ENCODE data around the gene TAX1BP3. TPM values are rescaled to one million over a fixed set of nuclear protein-coding genes. Genes with fewer than 3 reads are reported as not detected.

The TAX1BP3 gene
- total and polyA plus RNA-seq, 9 of the 15 experiments (the other 6 are each of a cell fraction or from before 2014, with no cell fraction given) = 0.99 to 14.5 (median 6.2) TPM

DNA sequence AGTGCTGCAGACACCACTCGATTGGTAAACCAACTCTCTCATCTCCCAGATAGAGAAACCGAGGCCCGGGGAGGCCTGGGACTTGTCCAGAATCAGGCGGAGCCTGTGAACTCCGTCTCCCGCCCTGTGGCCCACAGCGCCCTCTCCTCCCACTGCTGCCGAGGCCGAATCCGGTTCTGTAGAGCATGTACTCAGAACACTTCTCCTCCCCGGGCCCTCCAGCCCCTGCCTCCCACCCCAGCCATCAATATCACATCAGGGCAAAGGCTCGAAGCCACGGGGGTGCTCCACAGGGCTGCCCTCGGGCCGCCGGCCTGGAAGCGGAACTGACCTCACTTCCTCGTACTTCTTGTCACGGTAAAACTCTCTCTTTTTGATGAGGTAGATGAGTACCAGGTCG lies 13.2 kb upstream of the TAX1BP3 start:
- Histone ChIP-seq H3K4me3 (no peak overlapping the region), H3K27ac (ENCODE audit: extremely low read depth, low read depth, low read length) (no peak overlapping the region), H3K27me3 (ENCODE audit: control insufficient read depth in 2 of 2, insufficient read depth in 2 of 2, low read length in 2 of 2) (peaks cover 0 to 17% of the 10 kb centered on the region in 2 experiments; a peak in 2 of 5 replicates), H3K4me1 (replicated peaks in 1 of 2; ENCODE audit: control insufficient read depth in 2 of 2, insufficient read depth in 2 of 2, low read length in 2 of 2) (peaks cover 0 to 23% of the 10 kb centered on the region in 2 experiments; a peak in 2 of 5 replicates), H3K9me3 (replicated peaks; ENCODE audit: control insufficient read depth, insufficient read depth, low read depth, low read length) (no peaks in the 10 kb centered on the region), H3K9ac (ENCODE audit: insufficient read depth in 1 of 2, low read depth in 2 of 2, low read length in 2 of 2) (no peak overlapping the region), H3K4me2 (ENCODE audit: insufficient read depth, low read length) (no peak overlapping the region), H2AFZ (ENCODE audit: low read depth, low read length) (no peak overlapping the region), H3K36me3 (ENCODE audit: control insufficient read depth, insufficient read depth, low read length) (no peaks in the 10 kb centered on the region), H3K79me2 (ENCODE audit: control insufficient read depth, insufficient read depth, low read length) (no peaks in the 10 kb centered on the region), H3K9me1 (ENCODE audit: control insufficient read depth, insufficient read depth, low read length) (no peaks in the 10 kb centered on the region), H4K20me1 (replicated peaks; ENCODE audit: control insufficient read depth, insufficient read depth, low read length) (no peaks in the 10 kb centered on the region)
- WGBS (ENCODE audit: insufficient coverage, low coverage, missing lambda C conversion rate) = 19% methylated on average over 15 of the region's 20 CpGs
- intact Hi-C loops (cut with micrococcal nuclease) = loop anchor here (10.0 kb wide), 1 partner anchor 637 kb away; no protein-coding TSS in a partner anchor
- BruUV-seq (replicated peaks) = no TSS peak
- ATAC-seq = no peak
- TF ChIP-seq ZNF232 (CRISPR knock-in tag; IDR thresholded peaks at IDR 0.05) (no peak), SOX6 (IDR thresholded peaks at IDR 0.05) (no peak), MAFG (tag; conservative IDR thresholded peaks at IDR 0.05) (no peak), KDM4B (IDR thresholded peaks at IDR 0.05; ENCODE audit: borderline replicate concordance in 2 of 2, low read depth in 1 of 2) (no peak), NFATC3 (IDR thresholded peaks at IDR 0.05) (no peak), SP2 (IDR thresholded peaks at IDR 0.05; ENCODE audit: extremely low read depth, low read depth, low read length, poor library complexity, severe bottlenecking) (no peak), SMAD2 (IDR thresholded peaks at IDR 0.05; ENCODE audit: low read depth, low read length) (no peak)
- TF ChIP-seq, protein P1, sequence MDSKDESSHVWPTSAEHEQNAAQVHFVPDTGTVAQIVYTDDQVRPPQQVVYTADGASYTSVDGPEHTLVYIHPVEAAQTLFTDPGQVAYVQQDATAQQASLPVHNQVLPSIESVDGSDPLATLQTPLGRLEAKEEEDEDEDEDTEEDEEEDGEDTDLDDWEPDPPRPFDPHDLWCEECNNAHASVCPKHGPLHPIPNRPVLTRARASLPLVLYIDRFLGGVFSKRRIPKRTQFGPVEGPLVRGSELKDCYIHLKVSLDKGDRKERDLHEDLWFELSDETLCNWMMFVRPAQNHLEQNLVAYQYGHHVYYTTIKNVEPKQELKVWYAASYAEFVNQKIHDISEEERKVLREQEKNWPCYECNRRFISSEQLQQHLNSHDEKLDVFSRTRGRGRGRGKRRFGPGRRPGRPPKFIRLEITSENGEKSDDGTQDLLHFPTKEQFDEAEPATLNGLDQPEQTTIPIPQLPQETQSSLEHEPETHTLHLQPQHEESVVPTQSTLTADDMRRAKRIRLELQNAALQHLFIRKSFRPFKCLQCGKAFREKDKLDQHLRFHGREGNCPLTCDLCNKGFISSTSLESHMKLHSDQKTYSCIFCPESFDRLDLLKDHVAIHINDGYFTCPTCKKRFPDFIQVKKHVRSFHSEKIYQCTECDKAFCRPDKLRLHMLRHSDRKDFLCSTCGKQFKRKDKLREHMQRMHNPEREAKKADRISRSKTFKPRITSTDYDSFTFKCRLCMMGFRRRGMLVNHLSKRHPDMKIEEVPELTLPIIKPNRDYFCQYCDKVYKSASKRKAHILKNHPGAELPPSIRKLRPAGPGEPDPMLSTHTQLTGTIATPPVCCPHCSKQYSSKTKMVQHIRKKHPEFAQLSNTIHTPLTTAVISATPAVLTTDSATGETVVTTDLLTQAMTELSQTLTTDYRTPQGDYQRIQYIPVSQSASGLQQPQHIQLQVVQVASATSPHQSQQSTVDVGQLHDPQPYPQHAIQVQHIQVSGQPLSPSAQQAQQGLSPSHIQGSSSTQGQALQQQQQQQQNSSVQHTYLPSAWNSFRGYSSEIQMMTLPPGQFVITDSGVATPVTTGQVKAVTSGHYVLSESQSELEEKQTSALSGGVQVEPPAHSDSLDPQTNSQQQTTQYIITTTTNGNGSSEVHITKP (IDR thresholded peaks at IDR 0.05; ENCODE audit: partially characterized antibody) = no peak
- TF ChIP-seq, protein P2, sequence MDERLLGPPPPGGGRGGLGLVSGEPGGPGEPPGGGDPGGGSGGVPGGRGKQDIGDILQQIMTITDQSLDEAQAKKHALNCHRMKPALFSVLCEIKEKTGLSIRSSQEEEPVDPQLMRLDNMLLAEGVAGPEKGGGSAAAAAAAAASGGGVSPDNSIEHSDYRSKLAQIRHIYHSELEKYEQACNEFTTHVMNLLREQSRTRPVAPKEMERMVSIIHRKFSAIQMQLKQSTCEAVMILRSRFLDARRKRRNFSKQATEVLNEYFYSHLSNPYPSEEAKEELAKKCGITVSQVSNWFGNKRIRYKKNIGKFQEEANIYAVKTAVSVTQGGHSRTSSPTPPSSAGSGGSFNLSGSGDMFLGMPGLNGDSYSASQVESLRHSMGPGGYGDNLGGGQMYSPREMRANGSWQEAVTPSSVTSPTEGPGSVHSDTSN (CRISPR knock-in tag; IDR thresholded peaks at IDR 0.05; ENCODE audit: low read depth) = no peak
- TF ChIP-seq, protein P2 (tag; conservative IDR thresholded peaks at IDR 0.05; ENCODE audit: low read depth) = no peak
- POLR2A ChIA-PET = no interaction called here
- in situ Hi-C loops (cut with MboI) = loop anchor here (5.0 kb wide), 1 partner anchor 51 kb away; no protein-coding TSS in a partner anchor
- CTCF ChIA-PET (ENCODE audit: low intra/inter-chr PET ratio) = interaction anchor here (1.1 kb wide), 1 partner anchor 146 kb away, joined by 3 read pairs; no protein-coding TSS in a partner anchor
- no peak for DNase-seq (ENCODE audit: extremely low read depth in 1 of 4, low spot score in 3 of 4)
- FAIRE-seq = no peak

Data from K562 (cell line).